ENCODE results near the gene PDXP. TPM values are rescaled to one million over a fixed set of nuclear protein-coding genes. Genes with fewer than 3 reads are reported as not detected.

PDXP gene, protein sequence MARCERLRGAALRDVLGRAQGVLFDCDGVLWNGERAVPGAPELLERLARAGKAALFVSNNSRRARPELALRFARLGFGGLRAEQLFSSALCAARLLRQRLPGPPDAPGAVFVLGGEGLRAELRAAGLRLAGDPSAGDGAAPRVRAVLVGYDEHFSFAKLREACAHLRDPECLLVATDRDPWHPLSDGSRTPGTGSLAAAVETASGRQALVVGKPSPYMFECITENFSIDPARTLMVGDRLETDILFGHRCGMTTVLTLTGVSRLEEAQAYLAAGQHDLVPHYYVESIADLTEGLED
- total RNA-seq (2021; ENCODE audit: unreplicated experiment) (42.7 TPM), Bru-seq, nascent RNA (percentile 41 among the genes with signal in this experiment), BruChase-seq, experiment 1, labeled RNA remaining after a 6-hour chase (percentile 48 among the genes with signal in this experiment), BruChase-seq, experiment 2, labeled RNA remaining after a 2-hour chase (percentile 48 among the genes with signal in this experiment)
- polyA plus RNA-seq (2012), result 43.9 and 52.6 TPM in 2 replicates
- long read RNA-seq, transcript PDXP-201 (2 exons, 2,010 nt), result major isoform, 125 of 135 reads
- long read RNA-seq, partial matches to known transcripts, result 0 of 135 reads
- long read RNA-seq, other reads (novel, unspliced or antisense), result 10 of 135 reads

DNA sequence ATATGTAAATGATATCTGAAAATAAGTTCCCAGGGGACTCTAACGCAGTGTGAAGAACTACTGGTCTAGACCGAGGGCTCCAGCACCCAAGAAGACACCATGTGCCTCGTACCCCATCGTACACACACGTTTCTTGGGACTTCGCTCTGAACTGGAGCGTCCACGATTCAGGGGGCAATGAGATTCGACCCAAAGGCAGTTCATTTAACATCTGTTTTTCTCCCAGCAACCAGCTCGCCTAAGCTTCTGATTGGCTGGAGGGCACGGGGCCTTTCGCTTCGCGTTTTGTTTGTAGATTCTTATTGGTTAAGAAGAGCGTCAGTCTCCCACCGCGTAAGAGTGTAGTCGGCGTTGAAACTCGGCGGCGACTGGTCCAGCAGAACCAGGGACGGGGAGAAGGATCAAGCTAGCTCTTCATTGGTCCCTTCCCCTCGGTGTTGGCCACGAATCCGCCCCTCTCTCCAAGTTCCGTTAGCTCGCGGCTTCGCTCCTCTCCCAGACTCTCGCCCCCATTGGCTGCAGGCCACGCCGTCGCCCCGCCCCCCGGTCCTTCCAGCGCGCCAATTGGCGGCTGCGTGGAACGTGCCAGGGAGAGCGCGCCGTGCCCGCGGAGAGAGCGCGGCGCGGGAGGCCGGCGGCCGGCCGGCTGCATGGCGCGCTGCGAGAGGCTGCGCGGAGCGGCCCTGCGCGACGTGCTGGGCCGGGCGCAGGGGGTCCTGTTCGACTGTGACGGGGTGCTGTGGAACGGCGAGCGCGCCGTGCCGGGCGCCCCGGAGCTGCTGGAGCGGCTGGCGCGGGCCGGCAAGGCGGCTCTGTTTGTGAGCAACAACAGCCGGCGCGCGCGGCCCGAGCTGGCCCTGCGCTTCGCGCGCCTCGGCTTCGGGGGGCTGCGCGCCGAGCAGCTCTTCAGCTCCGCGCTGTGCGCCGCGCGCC, at the start of gene PDXP:
TSS of gene PDXP (plus strand) at position 591 of the 933 bp plus-strand sequence. CDS start at position 651, 60 bp downstream.
- no peaks in the 10 kb centered on the region for H4K20me1 ChIP-seq (ENCODE audit: insufficient read depth)
- ChIA-PET POLR2A (interaction anchor here (0.6 to 3.6 kb wide), 18 partner anchors 9 to 149 kb away, joined by 3 to 71 read pairs (median 5); partner anchors contain the start of genes GCAT, GGA1, LGALS1 and NOL12), CTCF (interaction anchor here (0.7 to 2.4 kb wide), 11 partner anchors 15 to 122 kb away, joined by 3 to 38 read pairs (median 5); partner anchors contain the start of gene LGALS1), RAD21 (ENCODE audit: low non-redundant PET in 1 of 2, low total read pairs in 2 of 2, uncharacterized antibody in 2 of 2, unreplicated experiment in 2 of 2) (interaction anchor here (0.5 to 1.3 kb wide), 7 partner anchors 10 to 483 kb away, joined by 3 to 5 read pairs (median 3); partner anchors contain the start of gene LGALS1 (in 1 of the 2))
- H3K9me2 ChIP-seq (ENCODE audit: insufficient read depth), result no peaks in the 10 kb centered on the region
- H3K4me3 ChIP-seq (replicated peaks in 1 of 2; ENCODE audit: low read depth in 1 of 2, low read length in 2 of 2), result peak within 1 kb of the TSS; percentile 86 to 93
- H3K27me3 ChIP-seq (ENCODE audit: insufficient read depth, low read length), result no peaks in the 10 kb centered on the region
- H3K79me2 ChIP-seq (ENCODE audit: insufficient read depth, low read length), result peaks cover 39% of the 10 kb centered on the region
- peak within 1 kb of the TSS; percentile 88 for H3K9ac ChIP-seq (ENCODE audit: low read length)
- intact Hi-C loops (cut with micrococcal nuclease), result no loop called here
- no TSS peak for BruUV-seq (replicated peaks)
- peak within 1 kb of the TSS; percentile 97 for H3K4me2 ChIP-seq (ENCODE audit: low read length)
- H3K4me1 ChIP-seq (ENCODE audit: control insufficient read depth in 1 of 2, insufficient read depth in 2 of 2, low read length in 2 of 2), result peaks cover 11 to 30% of the 10 kb centered on the region in 2 experiments; a peak in 3 of 4 replicates
- no peaks in the 10 kb centered on the region for H3K9me3 ChIP-seq (ENCODE audit: control insufficient read depth in 1 of 2, insufficient read depth in 1 of 2, low read depth in 1 of 2, low read length in 2 of 2)
- ATAC-seq (peak; percentile 96), DNase-seq (ENCODE audit: low read depth, low spot score) (peak; percentile 100)
- H3K36me3 ChIP-seq (ENCODE audit: control insufficient read depth in 1 of 2, insufficient read depth in 2 of 2, low read length in 2 of 2), result peaks cover 5 to 12% of the 10 kb centered on the region in 2 experiments; a peak in 2 of 4 replicates
- no peak within 1 kb of the TSS for H2AFZ ChIP-seq (ENCODE audit: low read depth, low read length, poor library complexity, severe bottlenecking)
- H3K27ac ChIP-seq (ENCODE audit: low read depth, low read length), result peak within 1 kb of the TSS; percentile 86
- TF ChIP-seq TCF7L2 (IDR thresholded peaks at IDR 0.05; ENCODE audit: borderline replicate concordance, extremely low read depth, insufficient read depth, insufficient read length) (peak; percentile 10), SIN3A (IDR thresholded peaks at IDR 0.05; ENCODE audit: low read depth) (peak; percentile 67; the same call in 1 of the 2 replicates), CEBPB (IDR thresholded peaks at IDR 0.05; ENCODE audit: low read depth) (no peak), ZNF274 (IDR thresholded peaks at IDR 0.05; ENCODE audit: low read depth, low read length) (no peak), POLR2AphosphoS5 (IDR thresholded peaks at IDR 0.05; ENCODE audit: low read depth, low read length) (peak; percentile 65), FOSL1 (IDR thresholded peaks at IDR 0.05; ENCODE audit: low read depth) (no peak), ZFX (IDR thresholded peaks at IDR 0.05) (peak; percentile 79; the same call in 1 of the 2 replicates), RAD21 (IDR thresholded peaks at IDR 0.05; ENCODE audit: low read depth) (no peak), YY1 (IDR thresholded peaks at IDR 0.05; ENCODE audit: extremely low read depth, insufficient replicate concordance, low read depth, low read length) (no peak), SRF (IDR thresholded peaks at IDR 0.05; ENCODE audit: low read depth) (no peak), POLR2A (IDR thresholded peaks at IDR 0.05; ENCODE audit: borderline replicate concordance, extremely low read depth, insufficient read depth, insufficient read length) (peak; percentile 77), CBX3 (IDR thresholded peaks at IDR 0.05; ENCODE audit: low read depth) (no peak), JUND (IDR thresholded peaks at IDR 0.05) (no peak), ELF1 (IDR thresholded peaks at IDR 0.05; ENCODE audit: borderline replicate concordance, low read depth) (no peak), EZH2 (IDR thresholded peaks at IDR 0.05) (no peak), SP1 (IDR thresholded peaks at IDR 0.05; ENCODE audit: low read depth) (peak; percentile 97), EGR1 (IDR thresholded peaks at IDR 0.05; ENCODE audit: low read depth) (no peak)
- TF ChIP-seq, protein P1, sequence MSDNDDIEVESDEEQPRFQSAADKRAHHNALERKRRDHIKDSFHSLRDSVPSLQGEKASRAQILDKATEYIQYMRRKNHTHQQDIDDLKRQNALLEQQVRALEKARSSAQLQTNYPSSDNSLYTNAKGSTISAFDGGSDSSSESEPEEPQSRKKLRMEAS (IDR thresholded peaks at IDR 0.05), result peak; percentile 90
- TF ChIP-seq, protein P2, sequence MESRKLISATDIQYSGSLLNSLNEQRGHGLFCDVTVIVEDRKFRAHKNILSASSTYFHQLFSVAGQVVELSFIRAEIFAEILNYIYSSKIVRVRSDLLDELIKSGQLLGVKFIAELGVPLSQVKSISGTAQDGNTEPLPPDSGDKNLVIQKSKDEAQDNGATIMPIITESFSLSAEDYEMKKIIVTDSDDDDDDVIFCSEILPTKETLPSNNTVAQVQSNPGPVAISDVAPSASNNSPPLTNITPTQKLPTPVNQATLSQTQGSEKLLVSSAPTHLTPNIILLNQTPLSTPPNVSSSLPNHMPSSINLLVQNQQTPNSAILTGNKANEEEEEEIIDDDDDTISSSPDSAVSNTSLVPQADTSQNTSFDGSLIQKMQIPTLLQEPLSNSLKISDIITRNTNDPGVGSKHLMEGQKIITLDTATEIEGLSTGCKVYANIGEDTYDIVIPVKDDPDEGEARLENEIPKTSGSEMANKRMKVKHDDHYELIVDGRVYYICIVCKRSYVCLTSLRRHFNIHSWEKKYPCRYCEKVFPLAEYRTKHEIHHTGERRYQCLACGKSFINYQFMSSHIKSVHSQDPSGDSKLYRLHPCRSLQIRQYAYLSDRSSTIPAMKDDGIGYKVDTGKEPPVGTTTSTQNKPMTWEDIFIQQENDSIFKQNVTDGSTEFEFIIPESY (IDR thresholded peaks at IDR 0.05; ENCODE audit: extremely low read depth, insufficient replicate concordance, low read length), result no peak
- TF ChIP-seq, protein P3, sequence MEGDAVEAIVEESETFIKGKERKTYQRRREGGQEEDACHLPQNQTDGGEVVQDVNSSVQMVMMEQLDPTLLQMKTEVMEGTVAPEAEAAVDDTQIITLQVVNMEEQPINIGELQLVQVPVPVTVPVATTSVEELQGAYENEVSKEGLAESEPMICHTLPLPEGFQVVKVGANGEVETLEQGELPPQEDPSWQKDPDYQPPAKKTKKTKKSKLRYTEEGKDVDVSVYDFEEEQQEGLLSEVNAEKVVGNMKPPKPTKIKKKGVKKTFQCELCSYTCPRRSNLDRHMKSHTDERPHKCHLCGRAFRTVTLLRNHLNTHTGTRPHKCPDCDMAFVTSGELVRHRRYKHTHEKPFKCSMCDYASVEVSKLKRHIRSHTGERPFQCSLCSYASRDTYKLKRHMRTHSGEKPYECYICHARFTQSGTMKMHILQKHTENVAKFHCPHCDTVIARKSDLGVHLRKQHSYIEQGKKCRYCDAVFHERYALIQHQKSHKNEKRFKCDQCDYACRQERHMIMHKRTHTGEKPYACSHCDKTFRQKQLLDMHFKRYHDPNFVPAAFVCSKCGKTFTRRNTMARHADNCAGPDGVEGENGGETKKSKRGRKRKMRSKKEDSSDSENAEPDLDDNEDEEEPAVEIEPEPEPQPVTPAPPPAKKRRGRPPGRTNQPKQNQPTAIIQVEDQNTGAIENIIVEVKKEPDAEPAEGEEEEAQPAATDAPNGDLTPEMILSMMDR (IDR thresholded peaks at IDR 0.05 in 2 of 3, conservative IDR thresholded peaks at IDR 0.05 in 1 of 3; ENCODE audit: borderline replicate concordance in 1 of 3, insufficient read depth in 1 of 3, low read depth in 2 of 3, low read length in 2 of 3), result no peak

Measured in HCT116 (cell line).